Measurements from ENCODE around the gene SV2B. TPM values are rescaled to one million over a fixed set of nuclear protein-coding genes. Genes with fewer than 3 reads are reported as not detected.
A peak's percentile ranks its signal among the peaks of the same experiment; 100 is the strongest.
"Not testable (repeated sequence)": the region's sequence is repeated elsewhere in the genome, so short reads cannot be mapped to it uniquely, and the experiment has no call there.

The SV2B gene, protein sequence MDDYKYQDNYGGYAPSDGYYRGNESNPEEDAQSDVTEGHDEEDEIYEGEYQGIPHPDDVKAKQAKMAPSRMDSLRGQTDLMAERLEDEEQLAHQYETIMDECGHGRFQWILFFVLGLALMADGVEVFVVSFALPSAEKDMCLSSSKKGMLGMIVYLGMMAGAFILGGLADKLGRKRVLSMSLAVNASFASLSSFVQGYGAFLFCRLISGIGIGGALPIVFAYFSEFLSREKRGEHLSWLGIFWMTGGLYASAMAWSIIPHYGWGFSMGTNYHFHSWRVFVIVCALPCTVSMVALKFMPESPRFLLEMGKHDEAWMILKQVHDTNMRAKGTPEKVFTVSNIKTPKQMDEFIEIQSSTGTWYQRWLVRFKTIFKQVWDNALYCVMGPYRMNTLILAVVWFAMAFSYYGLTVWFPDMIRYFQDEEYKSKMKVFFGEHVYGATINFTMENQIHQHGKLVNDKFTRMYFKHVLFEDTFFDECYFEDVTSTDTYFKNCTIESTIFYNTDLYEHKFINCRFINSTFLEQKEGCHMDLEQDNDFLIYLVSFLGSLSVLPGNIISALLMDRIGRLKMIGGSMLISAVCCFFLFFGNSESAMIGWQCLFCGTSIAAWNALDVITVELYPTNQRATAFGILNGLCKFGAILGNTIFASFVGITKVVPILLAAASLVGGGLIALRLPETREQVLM
- total RNA-seq (2014; rRNA removed; shearing (Covaris generic)) = 0.03 and 0.05 TPM in 2 replicates
- not detected in 2 replicates for polyA plus RNA-seq (2014; cell fraction: nucleus; rRNA removed)

- DNase-seq (ENCODE audit: extremely low read depth, low read depth) = no peak
Measured at GRCh38 chr15:91099995-91100813, at the start of gene SV2B. SV2B (plus strand) TSS chr15:91100257; CDS start chr15:91226264, 126,007 bp downstream.

DNA sequence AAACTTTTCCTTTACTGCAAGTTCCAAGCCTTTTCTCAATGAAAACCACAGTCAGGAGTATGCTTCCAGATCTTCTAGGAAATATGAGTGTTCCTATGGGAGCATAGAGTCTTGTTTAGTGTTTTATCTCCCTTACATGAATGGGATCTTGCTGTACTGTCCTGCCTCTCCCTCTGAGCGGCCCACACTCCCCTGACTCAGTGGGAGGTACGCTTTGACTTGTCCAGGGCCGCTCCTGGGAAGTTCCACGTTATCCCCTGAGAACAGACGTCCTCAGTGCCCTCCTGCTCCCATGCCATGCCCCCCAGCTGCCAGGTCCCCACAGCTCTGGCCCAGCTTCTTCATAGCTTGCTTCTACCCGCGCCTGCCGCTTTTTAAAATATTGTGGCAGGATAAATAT, 48.8 kb upstream of the SV2B start:
- DNase-seq (ENCODE audit: extremely low read depth, low read depth) = no peak

- no peak for DNase-seq (ENCODE audit: extremely low read depth, low read depth)
Measured at GRCh38 chr15:91054816-91055215, 45.2 kb upstream of the SV2B start.

- peak; percentile 70 for DNase-seq (ENCODE audit: extremely low read depth, low read depth)
Measured at GRCh38 chr15:91055548-91056331, 44.3 kb upstream of the SV2B start.

DNA sequence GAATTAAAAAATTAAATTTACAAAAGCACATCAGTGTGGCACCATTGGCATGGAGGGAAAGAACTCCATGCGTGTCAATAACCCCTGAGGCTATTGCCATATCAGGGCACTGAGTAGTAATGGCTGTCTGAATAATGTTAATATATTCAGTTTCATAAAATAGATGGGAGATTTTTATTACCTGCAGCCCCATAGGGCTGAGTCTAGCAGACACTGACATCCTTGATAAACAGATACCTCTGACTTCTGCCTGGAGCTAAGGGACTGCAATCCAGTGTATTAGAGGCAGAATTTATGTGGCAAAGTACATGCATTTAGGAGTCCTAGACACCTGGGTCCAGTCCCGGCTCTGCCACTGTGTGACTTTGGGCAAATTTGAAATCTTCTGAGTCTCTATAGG, 38.8 kb upstream of the SV2B start:
- DNase-seq (ENCODE audit: extremely low read depth, low read depth) = no peak

DNA sequence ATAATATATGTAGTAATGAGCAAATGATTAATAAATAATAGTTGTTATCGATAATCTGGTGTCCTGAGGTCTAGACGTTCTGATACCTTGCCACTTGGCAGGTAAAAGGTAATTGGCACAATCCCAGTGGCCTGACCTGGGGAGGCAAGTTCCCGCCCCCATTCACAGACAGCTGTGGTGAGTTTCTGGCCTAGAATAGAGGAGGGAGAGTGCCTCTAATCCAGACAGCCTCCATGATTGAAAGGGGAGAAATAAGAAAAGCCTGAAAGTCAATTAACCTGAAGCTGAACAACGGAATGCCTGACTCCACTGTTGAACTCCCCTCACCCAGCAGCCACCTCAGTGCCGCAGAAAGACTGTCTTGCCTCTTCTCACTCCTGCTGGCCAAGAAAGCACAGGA, 38.1 kb upstream of the SV2B start:
- no peak for DNase-seq (ENCODE audit: extremely low read depth, low read depth)

DNA sequence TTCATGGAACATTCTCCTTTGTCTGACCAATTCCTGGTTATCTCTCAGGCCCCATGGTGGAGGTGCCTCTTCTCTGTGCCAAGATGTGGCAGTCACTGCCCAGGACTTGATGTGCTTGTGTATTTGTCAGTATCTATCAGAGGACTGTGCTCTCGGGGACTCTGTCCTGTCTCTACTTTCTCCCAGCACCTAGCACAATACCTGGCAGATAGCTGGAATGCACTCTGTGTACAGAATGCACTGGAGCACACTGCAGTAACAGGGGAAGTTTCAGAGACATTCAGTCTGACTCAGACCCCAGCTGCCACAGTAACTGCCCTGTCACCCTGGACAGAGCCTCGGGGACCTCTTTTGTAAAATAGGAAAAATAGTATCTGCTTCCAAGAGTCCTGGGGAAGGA, 34.6 kb upstream of the SV2B start:
- DNase-seq (ENCODE audit: extremely low read depth, low read depth) = no peak

- DNase-seq (ENCODE audit: extremely low read depth, low read depth) = no peak
Measured at GRCh38 chr15:91067036-91067435, 33.0 kb upstream of the SV2B start.

DNA sequence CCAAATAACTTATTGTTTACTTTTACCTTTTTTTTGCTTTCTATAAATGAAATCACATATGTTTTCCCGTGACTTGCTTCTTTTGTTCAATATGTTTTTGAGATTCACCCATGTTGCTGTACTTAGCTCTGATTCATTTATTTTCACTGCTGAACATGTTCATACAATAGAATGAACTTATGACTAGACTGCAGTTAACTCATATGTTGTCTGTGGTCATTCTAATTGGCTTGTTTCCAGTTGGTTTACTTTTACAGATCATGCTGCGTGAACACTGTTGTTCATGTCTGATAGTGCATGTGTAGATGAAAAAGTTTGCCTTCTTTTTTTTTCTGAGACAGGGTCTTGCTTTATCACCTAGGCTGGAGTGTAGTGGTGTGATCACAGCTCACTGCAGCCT, 31.6 kb upstream of the SV2B start:
- DNase-seq (ENCODE audit: extremely low read depth, low read depth) = no peak

DNA sequence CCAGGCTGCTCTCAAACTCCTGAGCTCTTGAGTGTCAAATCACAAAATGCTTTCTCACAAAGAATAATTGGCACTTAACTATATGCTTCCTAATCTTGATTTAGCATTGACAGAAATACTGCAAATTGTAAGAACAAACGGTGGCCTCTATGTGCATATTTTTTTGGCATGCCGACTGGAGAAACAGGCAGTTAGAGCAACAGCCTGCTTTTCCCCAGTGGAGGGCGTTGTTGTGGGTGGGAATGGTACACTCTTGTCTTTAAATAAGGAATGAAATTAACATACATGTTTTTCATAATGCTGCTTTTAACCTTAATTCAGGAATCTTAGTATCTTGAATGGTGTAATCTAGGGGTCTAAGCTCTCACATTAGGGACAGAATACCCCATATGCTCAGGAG, 31.1 kb upstream of the SV2B start:
- no peak for DNase-seq (ENCODE audit: extremely low read depth, low read depth)

DNA sequence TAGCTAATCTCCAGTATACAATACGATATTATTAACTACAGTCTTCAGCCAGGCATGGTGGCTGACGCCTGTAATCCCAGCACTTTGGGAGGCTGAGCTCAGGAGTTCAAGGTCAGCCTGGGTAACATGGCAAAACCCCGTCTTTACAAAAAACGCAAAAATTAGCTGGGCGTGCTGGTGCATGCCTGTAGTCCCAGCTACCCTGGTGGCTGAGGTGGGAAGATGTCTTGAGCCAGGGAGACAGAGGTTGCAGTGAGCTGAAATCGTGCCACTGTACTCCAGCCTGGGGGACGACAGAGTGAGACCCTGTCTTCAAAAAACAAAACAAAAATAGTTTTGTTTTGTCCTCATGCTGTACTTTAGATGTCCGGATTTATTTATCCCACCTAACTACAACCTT, 29.2 kb upstream of the SV2B start:
- no peak for DNase-seq (ENCODE audit: extremely low read depth, low read depth)

- no peak for DNase-seq (ENCODE audit: extremely low read depth, low read depth)
Measured at GRCh38 chr15:91072161-91072560, 27.9 kb upstream of the SV2B start.

GRCh38 chr15:91073077-91073476, 27.0 kb upstream of the SV2B start:
- DNase-seq (ENCODE audit: extremely low read depth, low read depth) = no peak

- no peak for DNase-seq (ENCODE audit: extremely low read depth, low read depth)
Measured at GRCh38 chr15:91073768-91074167, 26.3 kb upstream of the SV2B start.

DNA sequence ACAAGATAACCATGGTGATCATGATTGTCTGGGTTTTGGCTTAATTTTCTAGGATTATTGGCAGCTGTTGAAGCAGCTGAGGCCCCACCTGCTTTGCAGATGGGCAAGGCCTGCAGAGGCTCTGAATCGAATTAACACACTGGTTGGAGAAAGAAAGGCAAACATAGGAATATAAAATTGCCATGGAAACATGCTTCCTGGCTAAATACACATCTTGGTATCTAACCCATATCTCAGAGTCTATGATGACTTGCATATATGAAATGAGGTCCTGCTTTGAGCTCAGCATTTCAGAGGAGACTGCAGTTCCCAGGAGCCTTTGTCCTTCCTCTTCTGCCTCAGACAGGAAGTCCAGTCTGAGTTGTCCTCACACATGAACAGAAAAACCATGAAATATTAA, 24.3 kb upstream of the SV2B start:
- DNase-seq (ENCODE audit: extremely low read depth, low read depth) = no peak

DNA sequence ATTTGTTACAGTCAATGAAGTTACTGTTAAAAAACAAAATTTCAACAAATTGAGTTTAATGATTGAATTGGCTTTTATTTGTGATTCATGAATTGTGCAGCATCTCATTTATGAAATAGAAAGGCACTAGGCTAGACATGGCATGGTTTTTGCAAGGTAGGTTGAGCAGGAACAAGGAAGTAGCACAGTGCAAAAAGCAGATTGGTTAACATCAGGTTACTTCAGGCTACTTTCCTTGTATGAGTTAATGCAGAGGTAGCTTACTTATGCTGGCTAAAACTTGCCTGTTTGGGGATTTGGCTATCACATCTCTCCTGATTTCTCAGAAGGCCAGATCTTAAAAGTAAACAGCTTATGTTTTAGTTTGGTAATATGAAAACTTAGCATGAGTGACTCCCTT, 23.0 kb upstream of the SV2B start:
- DNase-seq (ENCODE audit: extremely low read depth, low read depth) = no peak

DNA sequence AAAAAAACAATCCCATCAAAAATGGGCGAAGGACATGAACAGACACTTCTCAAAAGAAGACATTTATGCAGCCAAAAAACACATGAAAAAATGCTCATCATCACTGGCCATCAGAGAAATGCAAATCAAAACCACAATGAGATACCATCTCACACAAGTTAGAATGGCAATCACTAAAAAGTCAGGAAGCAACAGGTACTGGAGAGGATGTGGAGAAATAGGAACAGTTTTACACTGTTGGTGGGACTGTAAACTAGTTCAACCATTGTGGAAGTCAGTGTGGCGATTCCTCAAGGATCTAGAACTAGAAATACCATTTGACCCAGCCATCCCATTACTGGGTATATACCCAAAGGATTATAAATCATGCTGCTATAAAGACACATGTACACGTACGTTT, 6.2 kb upstream of the SV2B start:
- not testable (repeated sequence) for DNase-seq (ENCODE audit: extremely low read depth, low read depth)

DNA sequence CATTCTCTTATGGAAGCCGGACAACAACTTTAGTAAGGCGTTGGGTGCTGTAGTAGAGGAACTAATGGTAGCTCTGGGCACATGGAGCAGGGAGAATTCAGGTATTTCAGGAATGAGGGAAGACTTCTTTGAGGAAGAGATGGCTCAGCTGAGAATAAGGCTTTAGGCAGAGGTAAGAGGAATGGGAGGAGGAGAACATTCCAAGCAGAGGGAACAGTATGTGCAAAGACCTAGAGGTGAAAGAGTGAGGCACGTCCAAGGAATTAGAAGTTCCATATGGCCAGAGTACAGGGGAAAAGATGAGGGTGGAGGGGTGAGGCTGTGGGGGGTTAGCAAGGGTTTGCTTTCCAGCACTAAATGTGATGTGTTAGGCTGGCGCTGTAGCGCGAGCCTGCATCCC, 1.6 kb upstream of the SV2B start:
- no peak for DNase-seq (ENCODE audit: extremely low read depth, low read depth)

GRCh38 chr15:91099616-91099994, 452 bp upstream of the SV2B start:
- DNase-seq (ENCODE audit: extremely low read depth, low read depth) = no peak

- no peak for DNase-seq (ENCODE audit: extremely low read depth, low read depth)
Measured at GRCh38 chr15:91100814-91101607, 954 bp downstream of the SV2B start.

All from NCI-H460 (cell line).